PC-9 (cell line): ENCODE data around the gene CSNK1D. TPM values are rescaled to one million over a fixed set of nuclear protein-coding genes. Genes with fewer than 3 reads are reported as not detected.

Experiments used
- BruUV-seq: library from RNA; stranded (reverse); fragments of 400-500 nt; replicated peaks from 2 replicates; lab custom pipeline; 2021; lab: Mats Ljungman, UMichigan
- CTCF ChIA-PET: fragments of 300-600 bp; sonication (Branson Sonifier 250); formaldehyde crosslinking; loops from one replicate; lab custom pipeline; 2022; ENCODE audit warnings: antibody characterized with exemption; lab: Charles Lee
- POLR2A ChIA-PET: fragments of 300-600 bp; sonication (Branson Sonifier 250); formaldehyde crosslinking; loops from one replicate; lab custom pipeline; 2022; ENCODE audit warnings: antibody characterized with exemption; ENCODE audit not compliant: unreplicated experiment; lab: Charles Lee
- DNase-seq, 2 experiments: peaks; one replicate each; pipeline versions ENCODE4 v3.0.0 to v3.0.0-alpha.2; 2015 to 2022; ENCODE audit warnings: mixed read lengths in 1 of 2
- H2AFZ ChIP-seq: fragments of 200-600 bp; sonication (generic); 2 replicates; pipeline ENCODE4 v1.8.1; 2017; ENCODE audit warnings: antibody characterized with exemption
- H3F3A ChIP-seq: fragments of 200-600 bp; sonication (generic); 2 replicates; pipeline ENCODE4 v1.8.1; 2017; ENCODE audit warnings: antibody characterized with exemption, mild to moderate bottlenecking, low read depth; ENCODE audit not compliant: insufficient read depth
- H3K27ac ChIP-seq: fragments of 200-600 bp; sonication (generic); 2 replicates; pipeline ENCODE4 v1.6.1; 2016; ENCODE audit warnings: mixed run types
- H3K27me3 ChIP-seq: fragments of 200-600 bp; sonication (generic); 2 replicates; pipeline ENCODE4 v1.6.1; 2016; ENCODE audit warnings: low read depth, mixed run types; ENCODE audit not compliant: insufficient read depth
- H3K36me3 ChIP-seq: fragments of 200-600 bp; sonication (generic); 2 replicates; pipeline ENCODE4 v1.6.1; 2016; ENCODE audit warnings: low read depth, mixed run types
- H3K4me1 ChIP-seq: fragments of 200-600 bp; sonication (generic); replicated peaks from 2 replicates; pipeline ENCODE4 v1.6.1; 2016; ENCODE audit warnings: mixed run types; ENCODE audit not compliant: insufficient read depth
- H3K4me2 ChIP-seq: fragments of 200-600 bp; sonication (generic); 2 replicates; pipeline ENCODE4 v1.6.1; 2017; ENCODE audit warnings: mixed run types
- H3K4me3 ChIP-seq: fragments of 200-600 bp; sonication (generic); 2 replicates; pipeline ENCODE4 v1.6.1; 2016; ENCODE audit warnings: mixed run types
- H3K79me2 ChIP-seq: fragments of 200-600 bp; sonication (generic); 2 replicates; pipeline ENCODE4 v1.6.1; 2017; ENCODE audit warnings: low read depth, mixed run types
- H3K9me2 ChIP-seq: fragments of 200-600 bp; sonication (generic); 2 replicates; pipeline ENCODE4 v1.8.1; 2017; ENCODE audit warnings: mild to moderate bottlenecking; ENCODE audit not compliant: insufficient read depth
- H3K9me3 ChIP-seq: fragments of 200-600 bp; sonication (generic); 2 replicates; pipeline ENCODE4 v1.8.1; 2016; ENCODE audit warnings: low read depth; ENCODE audit not compliant: insufficient read depth
- H4K20me1 ChIP-seq: fragments of 200-600 bp; sonication (generic); 2 replicates; pipeline ENCODE4 v1.8.1; 2017; ENCODE audit not compliant: insufficient read depth
- EZH2 ChIP-seq: fragments of 200-600 bp; sonication (generic); IDR thresholded peaks from 2 replicates; pipeline ENCODE4 v1.8.0; 2017; ENCODE audit warnings: antibody characterized with exemption, low read depth
- intact Hi-C: fragments of 100-400 bp; cut with micrococcal nuclease; formaldehyde crosslinking; loops from one replicate; pipeline ENCODE4 v1.10.0; 2022; ENCODE audit not compliant: unreplicated experiment
- total RNA-seq: library from RNA; stranded (reverse); gene quantifications from 2 replicates; pipeline ENCODE4 v1.2.3, GENCODE V29; 2021
- TF ChIP-seq, protein P1 (sequence below): fragments of 200-600 bp; sonication (generic); conservative IDR thresholded peaks from 2 replicates; pipeline ENCODE4 v1.6.1; 2017; ENCODE audit warnings: mixed run types, antibody characterized with exemption, mild to moderate bottlenecking, moderate library complexity

Gene CSNK1D
- total RNA-seq, 1 experiment from 2014 or later = 181 TPM

DNA sequence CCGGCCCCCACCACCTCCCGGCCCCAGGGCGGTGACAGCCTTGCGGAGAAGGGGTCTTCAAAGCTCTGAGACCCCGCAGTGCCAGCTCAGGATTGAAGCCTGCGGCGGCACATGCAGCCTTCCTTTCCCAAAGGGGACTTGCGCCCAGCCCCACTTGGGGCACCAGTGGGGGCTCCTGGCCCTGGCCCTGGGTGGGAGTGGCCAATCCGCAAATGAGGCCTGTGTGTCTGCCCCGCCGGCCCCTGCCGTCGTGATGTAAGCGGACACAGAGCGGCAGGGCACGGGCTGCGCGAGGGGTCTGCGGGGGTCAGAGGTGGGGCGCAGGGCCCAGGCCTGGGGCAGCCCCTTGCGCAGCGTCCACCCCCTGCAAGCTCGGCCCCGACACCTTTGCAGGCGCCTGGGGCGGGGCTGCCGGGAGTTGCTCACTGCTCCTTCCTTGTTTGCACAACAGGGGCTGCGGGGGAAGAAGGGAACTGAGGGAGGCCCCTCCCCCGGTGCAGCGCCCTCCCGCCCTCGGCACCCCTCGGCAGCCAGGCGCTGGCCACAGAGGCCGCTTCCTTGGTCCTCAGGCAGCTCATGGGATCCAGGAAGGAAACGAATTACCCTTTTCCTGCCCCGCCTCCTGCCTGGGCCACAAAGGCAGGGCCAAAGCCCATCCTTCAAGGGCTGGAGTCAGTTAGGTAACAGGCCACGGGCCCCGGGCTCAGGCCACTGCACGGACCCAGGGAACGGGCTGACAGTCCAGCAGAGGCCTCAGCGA lies 41.8 kb downstream of the CSNK1D start:
- DNase-seq = peak; percentile 68 to 82
- CTCF ChIA-PET = no interaction called here
- Histone ChIP-seq H3K79me2 (peaks cover 61% of the 10 kb centered on the region), H3K9me2 (no peaks in the 10 kb centered on the region), H3K4me3 (peak overlapping the region; percentile 72), H3K27ac (peak overlapping the region; percentile 16; the same call in 1 of the 2 replicates), H3F3A (peaks cover 36% of the 10 kb centered on the region; the same call in 1 of the 2 replicates), H3K27me3 (no peaks in the 10 kb centered on the region), H3K36me3 (no peaks in the 10 kb centered on the region), H2AFZ (no peak overlapping the region), H3K9me3 (no peaks in the 10 kb centered on the region), H3K4me1 (peaks cover 41% of the 10 kb centered on the region), H4K20me1 (peaks cover 46% of the 10 kb centered on the region), H3K4me2 (peak overlapping the region; percentile 79)
- TF ChIP-seq, protein P1, sequence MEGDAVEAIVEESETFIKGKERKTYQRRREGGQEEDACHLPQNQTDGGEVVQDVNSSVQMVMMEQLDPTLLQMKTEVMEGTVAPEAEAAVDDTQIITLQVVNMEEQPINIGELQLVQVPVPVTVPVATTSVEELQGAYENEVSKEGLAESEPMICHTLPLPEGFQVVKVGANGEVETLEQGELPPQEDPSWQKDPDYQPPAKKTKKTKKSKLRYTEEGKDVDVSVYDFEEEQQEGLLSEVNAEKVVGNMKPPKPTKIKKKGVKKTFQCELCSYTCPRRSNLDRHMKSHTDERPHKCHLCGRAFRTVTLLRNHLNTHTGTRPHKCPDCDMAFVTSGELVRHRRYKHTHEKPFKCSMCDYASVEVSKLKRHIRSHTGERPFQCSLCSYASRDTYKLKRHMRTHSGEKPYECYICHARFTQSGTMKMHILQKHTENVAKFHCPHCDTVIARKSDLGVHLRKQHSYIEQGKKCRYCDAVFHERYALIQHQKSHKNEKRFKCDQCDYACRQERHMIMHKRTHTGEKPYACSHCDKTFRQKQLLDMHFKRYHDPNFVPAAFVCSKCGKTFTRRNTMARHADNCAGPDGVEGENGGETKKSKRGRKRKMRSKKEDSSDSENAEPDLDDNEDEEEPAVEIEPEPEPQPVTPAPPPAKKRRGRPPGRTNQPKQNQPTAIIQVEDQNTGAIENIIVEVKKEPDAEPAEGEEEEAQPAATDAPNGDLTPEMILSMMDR = no peak
- TF ChIP-seq EZH2 = no peak
- POLR2A ChIA-PET = interaction anchor here (0.7 kb wide), 1 partner anchor 10 kb away, joined by 3 read pairs; no protein-coding TSS in a partner anchor
- BruUV-seq = no TSS peak
- intact Hi-C loops = loop anchor here (2.0 to 10.0 kb wide), 3 partner anchors 15 to 263 kb away; no protein-coding TSS in a partner anchor

DNA sequence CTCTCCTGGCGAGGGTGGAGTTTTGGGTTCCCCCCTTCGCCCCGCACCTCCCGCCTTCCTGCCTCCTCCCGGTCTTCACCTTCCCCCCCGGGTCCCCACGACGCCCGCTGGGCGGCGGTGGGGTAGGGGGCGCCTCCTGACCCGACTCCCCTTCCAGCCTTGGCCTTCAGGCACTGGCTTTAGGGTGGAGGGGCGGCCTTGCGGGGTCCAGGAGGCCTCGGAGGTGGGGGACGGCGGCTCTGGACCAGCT lies 42.3 kb downstream of the CSNK1D start:
- H3K27ac ChIP-seq = peak overlapping the region; percentile 16; the same call in 1 of the 2 replicates
- peaks cover 58% of the 10 kb centered on the region for H3K79me2 ChIP-seq
- no peaks in the 10 kb centered on the region for H3K27me3 ChIP-seq
- H3K4me2 ChIP-seq = peak overlapping the region; percentile 79
- peaks cover 41% of the 10 kb centered on the region for H4K20me1 ChIP-seq
- no peaks in the 10 kb centered on the region for H3K36me3 ChIP-seq
- H3K4me3 ChIP-seq = peak overlapping the region; percentile 72
- H3K9me3 ChIP-seq = no peaks in the 10 kb centered on the region
- H3F3A ChIP-seq = peaks cover 31% of the 10 kb centered on the region; the same call in 1 of the 2 replicates
- TF ChIP-seq, protein P1 = no peak
- TF ChIP-seq EZH2 = no peak
- H2AFZ ChIP-seq = no peak overlapping the region
- ChIA-PET POLR2A (no interaction called here), CTCF (no interaction called here)
- no peak for DNase-seq
- BruUV-seq = no TSS peak
- H3K9me2 ChIP-seq = no peaks in the 10 kb centered on the region
- intact Hi-C loops = loop anchor here (2.0 to 10.0 kb wide), 3 partner anchors 14 to 264 kb away; no protein-coding TSS in a partner anchor
- H3K4me1 ChIP-seq = peaks cover 41% of the 10 kb centered on the region

DNA sequence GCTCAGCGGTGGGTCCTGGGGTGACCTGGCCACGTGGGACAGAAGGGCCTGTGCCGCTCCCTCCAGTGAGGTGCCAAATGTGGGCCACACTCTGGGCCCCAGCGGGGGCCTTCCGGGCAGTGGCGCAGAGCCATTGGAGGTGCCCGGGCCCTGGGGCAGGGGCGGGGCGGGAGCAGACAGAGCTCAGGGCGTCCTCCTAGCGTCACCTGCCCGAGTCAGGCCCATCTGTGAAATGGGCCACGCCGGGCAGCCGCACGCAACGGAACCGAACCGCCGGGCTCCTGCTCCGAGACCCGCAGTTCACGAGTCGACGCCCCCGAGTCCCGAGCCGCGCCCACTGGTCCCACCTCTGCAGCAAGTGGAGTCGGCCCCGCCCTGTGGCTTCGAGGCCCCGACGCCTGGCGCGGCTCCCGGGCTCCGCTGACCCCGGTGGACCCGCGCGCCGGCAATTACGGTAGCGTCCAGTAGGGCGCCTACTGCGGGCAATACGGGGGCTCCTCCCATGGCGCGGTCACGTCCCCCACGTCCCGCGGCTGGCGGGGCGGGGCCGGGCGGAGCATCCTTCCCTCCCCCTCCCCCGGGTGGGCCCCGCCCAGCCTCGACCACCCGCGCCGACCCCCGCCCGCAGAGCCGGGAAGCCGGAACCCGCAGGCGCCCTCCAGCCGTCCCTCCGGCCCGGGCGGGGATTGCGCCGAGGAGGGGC lies 42.7 kb downstream of the CSNK1D start:
- Histone ChIP-seq H4K20me1 (peaks cover 37% of the 10 kb centered on the region), H3K36me3 (no peaks in the 10 kb centered on the region), H3K4me3 (peak overlapping the region; percentile 72), H3K4me1 (peaks cover 39% of the 10 kb centered on the region), H3K27me3 (no peaks in the 10 kb centered on the region), H2AFZ (no peak overlapping the region), H3K9me3 (no peaks in the 10 kb centered on the region), H3K27ac (peak overlapping the region; percentile 32; the same call in 1 of the 2 replicates), H3K79me2 (peaks cover 58% of the 10 kb centered on the region), H3K4me2 (peak overlapping the region; percentile 79), H3K9me2 (no peaks in the 10 kb centered on the region), H3F3A (peaks cover 26% of the 10 kb centered on the region; the same call in 1 of the 2 replicates)
- CTCF ChIA-PET = no interaction called here
- no TSS peak for BruUV-seq
- intact Hi-C loops = loop anchor here (2.0 to 10.0 kb wide), 3 partner anchors 14 to 264 kb away; no protein-coding TSS in a partner anchor
- POLR2A ChIA-PET = interaction anchor here (0.6 to 0.7 kb wide), 2 partner anchors 103 to 896 kb away, joined by 4 to 5 read pairs; partner anchors contain the start of gene SECTM1
- peak in 1 of 2 experiments; percentile 85 for DNase-seq
- TF ChIP-seq, protein P1 = peak; percentile 46
- no peak for TF ChIP-seq EZH2
